HG02588 (cell line): ENCODE data around the gene KRT76.

Experiments
- ATAC-seq: cut with Tn5 transposase; IDR thresholded peaks from one replicate; pipeline ENCODE4 v1.9.1; 2021; ENCODE audit warnings: mild to moderate bottlenecking, moderate library complexity; ENCODE audit not compliant: unreplicated experiment

KRT76 gene

GRCh38 chr12:52742196-52742580 lies 35.0 kb downstream of the KRT76 start:
- no peak for ATAC-seq

GRCh38 chr12:52741375-52742195 lies 35.6 kb downstream of the KRT76 start:
- ATAC-seq, result no peak

- no peak for ATAC-seq
Measured at GRCh38 chr12:52740584-52740983, 36.6 kb downstream of the KRT76 start.

GRCh38 chr12:52739963-52740362 lies 37.2 kb downstream of the KRT76 start:
- no peak for ATAC-seq

GRCh38 chr12:52735816-52736632 lies 41.1 kb downstream of the KRT76 start:
- no peak for ATAC-seq

GRCh38 chr12:52735106-52735505 lies 42.0 kb downstream of the KRT76 start:
- ATAC-seq, result no peak

- no peak for ATAC-seq
Measured at GRCh38 chr12:52730793-52731192, 46.4 kb downstream of the KRT76 start.

GRCh38 chr12:52730383-52730782 lies 46.8 kb downstream of the KRT76 start:
- ATAC-seq, result no peak

GRCh38 chr12:52729147-52729546 lies 48.0 kb downstream of the KRT76 start:
- no peak for ATAC-seq

GRCh38 chr12:52728374-52728773 lies 48.8 kb downstream of the KRT76 start:
- ATAC-seq, result no peak

GRCh38 chr12:52727037-52727436 lies 50.1 kb downstream of the KRT76 start:
- ATAC-seq, result no peak

GRCh38 chr12:52726451-52726850 lies 50.7 kb downstream of the KRT76 start:
- no peak for ATAC-seq

GRCh38 chr12:52724384-52724783 lies 52.8 kb downstream of the KRT76 start:
- no peak for ATAC-seq

GRCh38 chr12:52722680-52723079 lies 54.5 kb downstream of the KRT76 start:
- no peak for ATAC-seq

GRCh38 chr12:52721838-52722470 lies 55.2 kb downstream of the KRT76 start:
- no peak for ATAC-seq

GRCh38 chr12:52720365-52720886 lies 56.7 kb downstream of the KRT76 start:
- no peak for ATAC-seq
